IPS-NIHi11 (cell line): ENCODE results near the gene KIF23.
"Not testable (repeated sequence)": the region's sequence is repeated elsewhere in the genome, so short reads cannot be mapped to it uniquely, and the experiment has no call there.

Experiments
- DNase-seq: peaks from one replicate; pipeline ENCODE4 v3.0.0; 2012; ENCODE audit warnings: mixed read lengths, low spot score

Gene KIF23

GRCh38 chr15:69413822-69414700, at the start of gene KIF23:
Gene KIF23 (plus strand): TSS chr15:69414349. CDS start chr15:69414466, 117 bp downstream.
- peak; percentile 99 for DNase-seq

- no peak for DNase-seq
Observed at GRCh38 chr15:69367236-69367635, 46.9 kb upstream of the KIF23 start.

- no peak for DNase-seq
Observed at GRCh38 chr15:69369631-69370030, 44.5 kb upstream of the KIF23 start.

DNA sequence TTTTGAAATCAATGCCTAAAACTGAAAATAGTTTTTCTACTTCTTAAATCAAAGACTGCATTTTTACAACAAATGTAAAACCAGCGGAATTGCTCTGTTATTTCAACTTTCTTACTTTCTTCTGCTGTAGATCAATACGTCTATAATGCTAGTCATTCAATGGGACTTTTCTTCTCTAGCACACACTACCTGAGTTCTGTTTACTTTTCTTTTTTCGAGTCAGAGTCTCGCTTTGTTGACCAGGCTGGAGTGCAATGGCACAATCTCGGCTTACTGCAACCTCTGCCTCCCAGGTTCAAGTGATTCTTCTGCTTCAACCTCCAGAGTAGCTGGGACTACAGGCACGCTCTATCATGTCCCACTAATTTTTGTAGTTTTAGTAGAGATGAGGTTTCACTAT, 40.7 kb upstream of the KIF23 start:
- no peak for DNase-seq

DNA sequence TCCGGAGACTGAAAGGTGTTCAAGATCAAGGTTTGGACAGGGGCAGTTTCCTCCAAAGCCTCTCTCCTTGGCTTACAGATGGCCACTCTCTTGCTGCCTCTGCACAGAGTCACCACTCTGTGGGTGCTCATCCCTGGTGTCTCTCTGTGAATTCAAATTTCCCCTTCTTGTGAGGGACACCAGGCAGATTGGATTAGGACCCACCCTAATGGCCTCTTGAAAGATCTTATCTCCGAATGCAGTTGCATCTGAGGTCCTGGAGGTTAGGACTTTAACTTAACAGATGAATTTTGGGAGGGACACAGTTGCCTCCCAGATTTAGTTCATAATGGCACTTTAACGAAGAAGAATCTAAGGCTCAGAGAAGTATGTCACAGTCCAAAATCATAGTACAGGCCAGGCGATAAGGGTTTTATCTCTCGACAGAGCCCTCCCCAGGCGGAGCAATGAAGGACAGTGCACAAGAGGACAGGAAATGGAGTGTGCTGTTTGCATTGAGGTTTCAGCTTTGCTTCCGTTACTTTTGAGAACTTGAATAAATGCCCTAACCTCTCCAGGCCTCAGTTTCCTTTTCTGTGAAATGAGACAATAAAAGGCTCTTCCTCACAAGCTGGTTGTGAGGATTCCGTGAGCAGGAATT, 38.9 kb upstream of the KIF23 start:
- DNase-seq, result no peak

DNA sequence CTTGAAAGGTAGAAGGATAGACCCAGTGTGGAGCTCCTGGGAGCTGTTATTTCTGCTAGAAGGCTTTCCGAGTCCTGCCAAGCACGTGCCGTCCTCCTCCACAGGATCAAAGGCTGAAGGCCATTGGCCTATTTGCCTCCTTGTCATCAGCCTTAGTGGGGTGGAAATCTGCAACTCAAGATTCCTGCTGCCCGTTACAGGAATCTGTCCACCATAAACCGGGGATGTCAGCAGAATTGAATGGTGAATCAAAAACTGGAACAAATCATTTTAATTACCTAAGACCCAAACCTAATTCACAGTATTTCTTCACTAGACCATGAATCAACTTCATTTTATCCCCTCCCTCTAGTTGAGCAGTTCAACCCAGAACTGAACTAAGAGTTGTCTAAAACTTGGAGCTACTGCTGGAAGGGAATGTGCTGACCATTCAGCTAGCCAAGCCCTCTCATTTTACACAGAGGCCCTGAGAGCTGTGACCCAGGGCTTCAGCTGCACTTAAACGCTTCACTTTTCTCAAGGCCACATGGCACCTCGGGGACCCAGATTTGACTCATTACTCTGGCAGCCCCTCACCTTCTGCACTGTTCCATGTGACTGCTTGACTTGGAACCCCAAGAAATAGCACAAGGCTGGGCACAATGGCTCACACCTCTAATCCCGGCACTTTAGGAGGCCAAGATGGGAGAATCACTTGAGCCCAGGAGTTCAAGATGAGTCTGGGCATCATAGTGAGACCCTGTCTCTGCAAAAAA, 36.8 kb upstream of the KIF23 start:
- DNase-seq, result no peak

GRCh38 chr15:69380100-69380725, 33.9 kb upstream of the KIF23 start:
- DNase-seq, result peak; percentile 68

GRCh38 chr15:69380726-69381105, 33.4 kb upstream of the KIF23 start:
- DNase-seq, result no peak

GRCh38 chr15:69382176-69382575, 32.0 kb upstream of the KIF23 start:
- not testable (repeated sequence) for DNase-seq

- DNase-seq, result not testable (repeated sequence)
Observed at GRCh38 chr15:69384066-69384465, 30.1 kb upstream of the KIF23 start.

DNA sequence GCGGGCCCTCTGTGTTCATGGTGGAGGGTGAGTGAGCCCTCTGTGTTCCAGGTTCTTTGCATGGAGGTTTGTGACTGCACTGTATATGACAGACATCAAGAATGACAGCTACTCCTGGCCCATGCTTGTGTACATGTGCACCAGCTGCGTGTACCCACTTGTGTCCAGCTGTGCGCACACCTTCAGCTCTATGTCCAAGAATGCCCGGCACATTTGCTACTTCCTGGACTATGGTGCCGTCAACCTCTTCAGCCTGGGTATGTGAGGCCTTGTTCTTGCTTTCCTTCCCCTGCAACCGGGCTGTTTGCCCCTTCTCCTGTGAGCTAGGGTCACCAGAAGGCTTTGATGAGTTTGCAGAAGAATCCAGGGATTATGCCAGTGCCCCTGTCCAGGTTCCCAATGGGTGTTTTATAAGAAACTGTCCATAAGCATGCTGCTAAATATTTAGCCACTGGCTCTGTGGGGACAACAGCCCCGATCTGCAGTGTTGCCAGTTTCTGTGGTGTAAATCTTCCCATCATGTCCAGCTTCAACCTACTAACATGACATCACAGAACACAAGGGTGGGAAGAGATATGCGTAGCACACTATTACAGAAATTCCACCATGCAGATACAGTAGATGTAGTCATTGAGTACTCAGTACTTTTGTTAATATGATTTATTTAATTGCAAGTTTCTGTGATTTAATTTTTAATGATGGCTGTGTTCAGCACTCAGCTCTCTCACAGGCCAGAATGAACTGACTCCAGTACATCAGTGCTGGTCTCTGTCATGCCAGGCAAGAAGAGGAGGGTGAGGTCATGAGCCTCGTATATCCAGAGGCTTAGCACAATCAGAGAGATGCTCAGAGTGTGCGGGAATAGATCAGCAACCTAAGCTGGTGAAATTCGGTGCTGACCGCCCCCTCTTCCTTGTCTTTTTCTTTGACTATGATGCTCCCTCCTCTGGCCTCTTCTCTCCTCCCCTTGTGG, 29.2 kb upstream of the KIF23 start:
- DNase-seq, result no peak

- no peak for DNase-seq
Observed at GRCh38 chr15:69385831-69386230, 28.3 kb upstream of the KIF23 start.

DNA sequence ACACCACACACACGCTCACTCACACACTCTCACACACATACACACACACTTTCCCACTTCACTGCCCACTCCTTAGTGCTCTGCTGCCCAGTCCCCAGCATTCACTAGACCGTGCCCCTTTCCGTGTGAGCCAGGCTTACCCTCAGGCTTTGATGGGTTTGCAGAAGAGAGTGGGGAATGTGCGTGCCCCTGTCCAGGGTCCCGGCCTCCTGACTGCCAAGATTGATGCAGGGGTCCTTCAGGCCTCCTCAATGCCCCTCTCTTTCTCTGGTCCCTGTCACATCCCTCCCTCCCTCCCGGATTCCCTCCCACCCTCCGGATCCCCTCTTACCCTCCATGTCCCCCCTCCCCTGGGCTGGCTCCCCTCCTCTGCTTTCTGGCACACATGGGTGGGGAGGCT, 27.9 kb upstream of the KIF23 start:
- DNase-seq, result no peak

DNA sequence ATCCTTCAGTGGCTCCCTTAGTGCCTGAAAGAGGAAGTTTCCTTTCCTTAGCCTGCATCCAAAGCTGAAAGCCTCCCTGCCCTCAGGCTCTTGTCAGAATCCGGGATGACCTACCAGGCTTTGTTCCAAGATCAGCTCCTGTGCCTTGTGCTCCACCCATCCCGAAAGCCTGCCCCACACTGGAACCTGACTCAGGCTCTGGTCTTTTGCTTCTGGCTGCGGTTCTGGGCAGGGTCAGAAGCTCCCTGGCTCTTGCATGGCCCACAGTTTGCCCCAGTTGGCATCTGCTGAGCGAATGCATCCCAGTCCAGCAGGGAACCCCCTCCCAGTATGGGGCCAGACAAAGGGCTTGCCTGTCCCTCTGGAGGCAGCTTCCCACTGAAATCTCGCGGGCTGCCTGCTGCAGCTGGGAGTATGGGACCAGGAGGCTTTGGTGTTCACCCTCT, 25.9 kb upstream of the KIF23 start:
- DNase-seq, result no peak

- DNase-seq, result no peak
Observed at GRCh38 chr15:69389426-69389825, 24.7 kb upstream of the KIF23 start.

DNA sequence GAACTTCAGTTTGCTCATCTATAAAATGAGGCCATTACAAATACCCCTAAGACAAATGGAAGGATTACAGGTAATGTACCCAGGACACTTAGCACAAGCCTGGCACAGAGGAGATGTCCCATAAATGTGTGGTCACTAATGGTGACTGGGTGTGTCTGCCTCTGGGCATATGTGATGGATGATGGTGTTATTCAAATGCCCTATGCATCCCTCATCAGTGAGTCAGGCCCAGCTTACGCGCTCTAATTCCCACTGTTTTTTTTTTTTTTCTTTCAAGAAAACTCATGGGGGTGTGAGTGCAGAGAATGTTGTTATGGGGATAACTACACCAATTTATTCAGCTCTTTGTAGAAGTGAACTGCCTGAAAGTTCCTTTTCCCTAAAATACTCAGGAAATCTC, 23.6 kb upstream of the KIF23 start:
- DNase-seq, result no peak

DNA sequence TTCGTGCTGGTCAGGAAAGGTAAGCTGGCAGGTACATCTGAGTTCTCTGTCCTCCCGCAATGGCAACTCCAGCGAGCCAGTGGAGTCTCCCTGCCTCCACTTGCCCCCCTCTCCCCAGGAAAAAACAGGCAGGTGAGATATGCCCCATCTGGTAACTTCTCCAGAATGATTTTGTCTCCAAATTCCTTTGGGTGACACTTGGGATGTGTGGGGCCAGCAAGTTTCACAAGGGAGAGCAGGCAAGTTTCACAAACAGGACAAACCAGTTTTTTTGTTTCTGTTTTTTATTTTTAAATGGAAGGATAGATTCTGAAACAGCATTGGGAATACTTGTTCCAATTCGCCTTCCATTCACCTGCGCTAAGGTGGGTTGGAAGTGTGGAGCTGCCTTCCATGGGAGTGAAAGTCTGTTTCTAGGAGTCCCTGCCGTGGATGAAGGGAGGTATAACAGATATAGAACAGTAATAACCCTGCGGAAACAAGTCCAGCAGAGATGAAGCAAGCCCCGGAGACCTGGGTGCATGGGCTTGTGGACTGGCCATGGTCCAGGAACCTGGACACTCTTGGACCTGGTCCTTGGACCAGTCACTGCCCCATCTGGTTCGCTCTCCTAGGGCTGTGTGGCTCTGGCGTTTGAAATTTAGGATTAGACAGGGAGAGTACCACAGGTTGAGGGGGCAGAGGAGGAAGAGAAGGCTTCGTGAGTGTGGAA, 22.9 kb upstream of the KIF23 start:
- no peak for DNase-seq

DNA sequence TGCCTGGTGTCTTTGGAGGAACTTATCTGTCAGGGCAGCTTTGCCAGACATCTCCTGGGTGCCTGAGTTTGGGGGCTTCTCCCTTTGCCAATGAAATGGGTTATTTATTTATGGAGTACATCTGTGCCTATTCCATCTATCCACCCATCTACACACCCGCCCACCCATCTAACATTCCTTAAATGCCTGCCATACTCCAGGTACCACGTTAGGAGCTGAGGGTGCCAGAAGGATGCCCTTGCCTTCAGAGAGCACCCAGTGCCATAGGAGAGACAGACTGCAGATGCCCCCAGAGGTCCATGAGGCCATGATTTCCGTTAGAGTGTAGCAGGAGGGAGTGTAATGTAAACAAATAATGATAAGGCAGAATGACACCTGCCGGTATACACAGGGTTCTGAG, 21.8 kb upstream of the KIF23 start:
- no peak for DNase-seq

GRCh38 chr15:69393831-69394491, 20.2 kb upstream of the KIF23 start:
- DNase-seq, result no peak
